GM12874 (cell line): ENCODE results near the gene ZNF804A.

Source experiments
- CTCF ChIP-seq: IDR thresholded peaks from 2 replicates; pipeline ENCODE4 v1.5.1; 2011; ENCODE audit warnings: low read depth, mild to moderate bottlenecking, control low read depth, low read length, moderate library complexity; ENCODE audit not compliant: insufficient read depth

Gene ZNF804A

GRCh38 chr2:184610891-184611290 lies 12.6 kb downstream of the ZNF804A start:
- TF ChIP-seq CTCF = no peak

GRCh38 chr2:184611361-184612085 lies 13.2 kb downstream of the ZNF804A start:
- no peak for TF ChIP-seq CTCF

DNA sequence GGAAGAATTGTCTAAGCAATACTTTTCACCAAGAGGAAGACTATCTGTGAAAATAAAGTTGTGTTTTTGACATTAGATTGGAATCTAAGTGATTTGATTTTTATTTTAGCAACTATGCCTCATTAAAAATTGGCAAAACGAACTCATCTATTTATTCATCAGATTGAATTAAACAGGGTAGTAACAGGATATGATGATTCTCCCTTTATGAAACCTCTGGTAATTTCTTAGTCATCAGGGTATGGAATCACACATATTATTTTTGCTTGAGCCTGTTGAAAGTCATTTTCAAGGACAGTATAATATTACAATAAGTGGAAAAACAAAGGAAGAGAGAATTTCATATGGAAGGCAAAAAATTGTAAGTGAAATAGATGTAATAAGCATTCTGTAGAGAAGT lies 22.0 kb downstream of the ZNF804A start:
- TF ChIP-seq CTCF = no peak

- no peak for TF ChIP-seq CTCF
Measured at GRCh38 chr2:184624311-184624710, 26.0 kb downstream of the ZNF804A start.

DNA sequence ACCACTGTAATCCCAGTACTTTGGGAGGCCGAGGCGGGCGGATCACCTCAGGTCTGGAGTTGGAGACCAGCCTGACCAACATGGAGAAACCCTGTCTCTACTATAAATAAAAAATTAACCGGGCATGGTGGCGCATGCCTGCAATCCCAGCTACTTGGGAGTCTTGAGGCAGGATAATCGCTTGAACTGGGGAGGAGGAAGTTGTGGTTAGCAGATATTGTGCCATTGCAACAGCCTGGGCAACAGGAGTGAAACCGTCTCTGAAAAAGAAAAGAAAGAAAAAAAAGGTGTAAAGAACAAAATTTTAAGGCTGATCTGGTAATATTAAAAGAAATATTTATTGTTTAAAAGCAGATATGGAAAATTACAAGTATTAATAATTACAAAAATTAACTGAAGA lies 29.7 kb downstream of the ZNF804A start:
- TF ChIP-seq CTCF = no peak

DNA sequence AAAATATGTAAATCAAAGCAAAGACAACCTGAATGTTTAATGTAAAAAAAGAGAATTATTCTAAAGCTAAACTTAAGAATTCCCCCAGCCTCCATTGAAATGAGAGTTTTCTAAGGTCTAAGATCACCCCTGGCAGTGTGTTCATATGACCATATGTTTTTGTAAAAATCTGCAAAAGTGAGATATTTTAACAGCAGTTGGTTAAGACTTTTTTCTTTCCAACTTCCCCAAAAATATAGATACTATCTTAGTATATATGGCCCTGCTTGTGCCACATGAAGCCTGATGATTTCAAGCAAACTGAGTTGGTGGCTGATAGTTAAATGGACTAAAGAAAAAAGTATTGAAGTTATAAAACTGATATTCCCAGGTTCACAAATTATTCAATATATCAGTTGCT lies 35.4 kb downstream of the ZNF804A start:
- no peak for TF ChIP-seq CTCF

DNA sequence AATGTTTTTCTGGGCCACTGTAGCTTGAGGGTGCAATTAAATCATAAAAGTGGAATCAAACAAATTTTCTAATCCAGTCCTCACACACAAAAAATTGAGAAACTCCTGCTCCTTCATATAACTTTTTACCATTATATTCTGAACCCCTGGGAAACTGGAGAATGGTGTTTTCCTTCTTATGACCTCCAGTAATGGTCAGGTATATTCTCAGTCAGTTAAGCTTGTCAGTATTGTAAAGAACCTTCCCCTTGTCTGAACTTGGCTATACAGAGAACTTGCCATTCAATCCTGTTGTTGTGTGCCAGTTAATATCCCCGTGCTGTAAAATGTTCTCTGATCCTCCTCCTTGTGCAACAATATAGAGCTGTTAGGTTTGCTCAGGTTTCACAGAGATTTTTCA lies 39.5 kb downstream of the ZNF804A start:
- TF ChIP-seq CTCF = no peak
